GM12872 (cell line): Measurements from ENCODE around the gene EAPP.

Source experiments
- TF ChIP-seq, protein P1 (sequence below): IDR thresholded peaks from 3 replicates; pipeline ENCODE4 v1.5.1; 2011; ENCODE audit warnings: low read depth, mild to moderate bottlenecking, low read length, moderate library complexity; ENCODE audit not compliant: insufficient read depth

Gene EAPP

DNA sequence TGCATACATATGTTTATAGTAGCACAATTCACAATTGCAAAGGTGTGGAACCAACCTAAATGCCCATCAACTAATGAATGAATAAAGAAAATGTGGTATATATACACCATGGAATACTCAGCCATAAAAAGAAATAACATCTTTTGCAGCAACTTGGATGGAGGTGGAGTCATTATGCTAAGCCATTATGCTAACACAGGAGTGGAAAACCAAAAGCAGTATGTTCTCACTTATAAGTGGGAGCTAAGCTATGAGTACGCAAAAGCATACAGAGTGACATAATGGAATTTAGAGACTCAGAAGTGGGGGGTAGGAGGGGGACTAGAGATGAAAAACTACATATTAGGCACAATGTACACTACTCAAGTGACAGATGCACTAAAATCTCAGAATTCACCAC lies 61.2 kb downstream of the EAPP start:
- TF ChIP-seq, protein P1, sequence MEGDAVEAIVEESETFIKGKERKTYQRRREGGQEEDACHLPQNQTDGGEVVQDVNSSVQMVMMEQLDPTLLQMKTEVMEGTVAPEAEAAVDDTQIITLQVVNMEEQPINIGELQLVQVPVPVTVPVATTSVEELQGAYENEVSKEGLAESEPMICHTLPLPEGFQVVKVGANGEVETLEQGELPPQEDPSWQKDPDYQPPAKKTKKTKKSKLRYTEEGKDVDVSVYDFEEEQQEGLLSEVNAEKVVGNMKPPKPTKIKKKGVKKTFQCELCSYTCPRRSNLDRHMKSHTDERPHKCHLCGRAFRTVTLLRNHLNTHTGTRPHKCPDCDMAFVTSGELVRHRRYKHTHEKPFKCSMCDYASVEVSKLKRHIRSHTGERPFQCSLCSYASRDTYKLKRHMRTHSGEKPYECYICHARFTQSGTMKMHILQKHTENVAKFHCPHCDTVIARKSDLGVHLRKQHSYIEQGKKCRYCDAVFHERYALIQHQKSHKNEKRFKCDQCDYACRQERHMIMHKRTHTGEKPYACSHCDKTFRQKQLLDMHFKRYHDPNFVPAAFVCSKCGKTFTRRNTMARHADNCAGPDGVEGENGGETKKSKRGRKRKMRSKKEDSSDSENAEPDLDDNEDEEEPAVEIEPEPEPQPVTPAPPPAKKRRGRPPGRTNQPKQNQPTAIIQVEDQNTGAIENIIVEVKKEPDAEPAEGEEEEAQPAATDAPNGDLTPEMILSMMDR, result no peak

DNA sequence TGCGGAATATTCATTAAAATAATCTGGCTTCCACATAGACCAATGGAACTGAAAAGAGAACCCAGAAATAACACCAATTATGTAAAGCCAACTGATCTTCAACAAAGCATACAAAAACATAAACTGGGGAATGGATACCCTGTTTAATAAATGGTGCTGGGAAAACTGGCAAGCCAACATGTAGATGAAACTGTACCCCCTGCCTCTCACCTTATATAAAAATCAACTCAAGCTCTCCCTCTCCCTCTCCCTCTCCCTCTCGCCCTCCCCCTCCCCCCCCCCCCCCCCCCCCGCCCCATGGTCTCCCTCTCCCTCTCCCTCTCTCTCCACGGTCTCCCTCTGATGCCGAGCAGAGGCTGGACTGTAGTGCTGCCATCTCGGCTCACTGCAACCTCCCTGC lies 64.3 kb downstream of the EAPP start:
- TF ChIP-seq, protein P1, result no peak

DNA sequence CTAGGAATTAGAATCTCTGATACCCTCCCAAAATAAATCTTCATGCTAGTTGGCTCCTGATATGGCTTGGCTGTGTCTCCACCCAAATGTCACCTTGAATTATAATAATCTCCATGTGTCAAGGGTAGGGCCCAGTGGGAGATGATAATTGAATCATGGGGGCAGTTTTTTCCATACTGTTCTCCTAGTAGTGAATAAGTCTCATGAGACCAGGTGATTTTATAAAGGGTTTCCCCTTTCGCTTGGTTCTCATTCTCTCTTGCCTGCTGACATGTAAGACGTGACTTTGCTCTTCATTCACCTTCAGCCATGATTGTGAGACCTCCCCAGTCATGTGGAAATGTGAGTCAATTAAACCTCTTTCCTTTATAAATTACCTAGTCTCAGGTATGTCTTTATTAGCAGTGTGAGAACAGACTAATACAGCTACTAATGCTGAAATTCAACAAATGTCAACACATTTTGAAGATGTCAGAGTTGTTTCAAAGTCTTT lies 65.3 kb downstream of the EAPP start:
- TF ChIP-seq, protein P1, result no peak

DNA sequence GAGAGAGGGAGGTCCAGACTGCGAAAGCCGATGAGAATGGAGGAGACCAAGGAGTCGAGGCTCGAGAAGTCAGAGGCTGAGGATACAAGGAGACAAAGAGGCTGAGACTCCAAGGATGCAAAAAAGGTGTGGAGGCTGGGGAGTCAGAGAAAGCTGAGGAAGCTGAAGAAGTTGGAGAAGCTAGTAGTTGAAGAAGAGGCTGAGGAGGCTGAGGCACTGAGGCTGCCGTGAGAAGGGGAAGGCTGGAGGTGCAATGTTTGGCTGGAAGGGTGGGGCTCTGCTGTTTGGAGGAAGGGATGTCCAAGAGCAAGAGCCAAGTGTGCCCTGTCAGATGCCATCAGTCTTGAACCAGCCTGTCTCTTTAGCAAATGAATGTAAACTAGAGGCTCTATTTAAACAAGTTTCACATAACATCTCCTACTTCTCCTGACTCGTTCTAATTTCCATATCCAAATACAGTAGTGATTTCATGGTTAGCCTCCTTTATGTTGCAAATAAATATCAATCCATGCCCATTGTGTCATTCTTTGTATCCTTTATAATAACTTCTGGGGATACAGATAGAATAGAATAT lies 66.7 kb downstream of the EAPP start:
- TF ChIP-seq, protein P1, result no peak

DNA sequence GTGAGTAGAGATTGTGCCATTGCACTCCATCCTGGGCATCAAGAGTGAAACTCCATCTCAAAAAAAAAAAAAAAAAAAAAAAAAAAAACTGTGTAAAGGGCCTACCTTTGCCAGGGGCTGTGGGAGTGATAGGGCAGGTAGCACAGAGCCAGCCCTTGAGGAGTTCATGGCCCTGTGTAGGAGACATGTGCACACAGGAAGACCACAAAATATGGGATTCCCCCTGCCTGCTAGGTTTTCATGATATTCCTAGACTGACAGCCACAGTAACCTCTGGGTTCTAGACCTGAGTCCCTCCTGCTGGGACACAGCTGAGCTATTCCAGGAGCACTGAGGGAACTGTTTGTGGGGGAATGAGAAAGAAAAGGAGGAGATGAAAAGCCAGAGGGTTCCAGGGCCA lies 69.2 kb downstream of the EAPP start:
- TF ChIP-seq, protein P1, result no peak

DNA sequence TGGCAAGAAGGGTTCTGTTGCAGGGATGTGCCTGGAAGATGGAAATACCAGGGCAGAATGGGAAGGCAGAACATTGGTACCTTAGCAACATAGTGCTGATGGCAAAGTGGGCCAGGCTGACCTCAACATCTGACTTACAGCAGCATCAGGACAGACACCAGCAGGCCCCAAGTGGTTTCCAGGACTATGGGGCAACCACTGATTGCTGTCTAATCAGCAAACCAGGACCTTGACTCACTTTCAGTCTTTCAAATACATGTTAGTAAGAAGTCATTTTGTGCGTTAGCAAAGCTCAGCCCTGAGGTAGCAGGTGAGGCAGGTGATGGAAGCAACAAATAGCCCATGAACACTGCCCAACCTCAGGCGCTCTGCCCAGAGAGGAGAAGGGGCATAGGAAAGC lies 72.8 kb downstream of the EAPP start:
- TF ChIP-seq, protein P1, result no peak
